Suprapubic skin (tissue), 3 donors: ENCODE data around the gene SND1.

Source experiments
- POLR2A ChIP-seq, 2 donors: fragments of 450-650 bp; IDR thresholded peaks; one replicate each; pipeline ENCODE4 v1.6.1; 2017; ENCODE audit warnings: antibody characterized with exemption in 2 of 2, mild to moderate bottlenecking in 2 of 2, moderate library complexity in 2 of 2
- TF ChIP-seq, protein P1 (sequence below), 2 donors: fragments of 200-600 bp in 1 of 2; fragments of 450-650 bp in 1 of 2; sonication (generic) in 1 of 2; IDR thresholded peaks; one replicate each; pipeline ENCODE4 v1.5.1; 2016 to 2019; ENCODE audit warnings: antibody characterized with exemption in 2 of 2, mild to moderate bottlenecking in 1 of 2, moderate library complexity in 1 of 2

DNA sequence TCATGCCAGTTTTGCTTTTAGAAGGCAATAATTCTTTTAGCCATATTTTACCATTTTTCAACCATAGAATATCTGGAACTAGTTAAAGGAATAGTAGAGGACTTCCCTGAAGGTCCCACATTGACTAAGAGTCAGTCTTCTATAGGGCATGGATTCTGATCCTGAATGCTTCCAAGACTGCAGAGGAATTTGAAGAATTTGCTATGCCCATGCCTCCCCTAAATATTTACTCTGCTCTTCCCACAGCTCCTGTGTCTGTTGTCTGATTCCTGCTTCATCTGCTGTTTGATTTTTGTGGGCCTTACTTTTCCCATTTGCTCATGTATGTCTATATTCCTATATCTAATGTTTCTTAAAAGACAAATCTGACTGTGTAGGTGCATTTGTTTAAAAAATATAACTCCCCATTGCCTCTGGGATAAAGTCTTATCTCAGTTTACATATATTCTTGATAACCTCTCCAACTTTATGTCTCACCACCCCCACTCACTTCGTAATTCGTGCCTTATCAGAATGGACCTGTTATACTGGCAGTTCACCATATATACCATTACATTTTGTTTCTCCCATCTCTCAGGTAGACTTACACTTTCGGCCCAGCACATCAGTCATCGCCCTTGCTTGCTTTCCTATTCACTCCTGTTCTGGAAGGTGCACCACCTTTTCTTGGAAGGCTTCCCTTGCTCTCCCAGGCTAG, 345.4 kb downstream of the SND1 start:
- TF ChIP-seq, protein P1, sequence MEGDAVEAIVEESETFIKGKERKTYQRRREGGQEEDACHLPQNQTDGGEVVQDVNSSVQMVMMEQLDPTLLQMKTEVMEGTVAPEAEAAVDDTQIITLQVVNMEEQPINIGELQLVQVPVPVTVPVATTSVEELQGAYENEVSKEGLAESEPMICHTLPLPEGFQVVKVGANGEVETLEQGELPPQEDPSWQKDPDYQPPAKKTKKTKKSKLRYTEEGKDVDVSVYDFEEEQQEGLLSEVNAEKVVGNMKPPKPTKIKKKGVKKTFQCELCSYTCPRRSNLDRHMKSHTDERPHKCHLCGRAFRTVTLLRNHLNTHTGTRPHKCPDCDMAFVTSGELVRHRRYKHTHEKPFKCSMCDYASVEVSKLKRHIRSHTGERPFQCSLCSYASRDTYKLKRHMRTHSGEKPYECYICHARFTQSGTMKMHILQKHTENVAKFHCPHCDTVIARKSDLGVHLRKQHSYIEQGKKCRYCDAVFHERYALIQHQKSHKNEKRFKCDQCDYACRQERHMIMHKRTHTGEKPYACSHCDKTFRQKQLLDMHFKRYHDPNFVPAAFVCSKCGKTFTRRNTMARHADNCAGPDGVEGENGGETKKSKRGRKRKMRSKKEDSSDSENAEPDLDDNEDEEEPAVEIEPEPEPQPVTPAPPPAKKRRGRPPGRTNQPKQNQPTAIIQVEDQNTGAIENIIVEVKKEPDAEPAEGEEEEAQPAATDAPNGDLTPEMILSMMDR (IDR thresholded peaks at IDR 0.05): no peak
- TF ChIP-seq POLR2A (IDR thresholded peaks at IDR 0.05): no peak
